Umbilical cord (tissue), 2 donors: Measurements from ENCODE around the gene SCN8A. TPM values are rescaled to one million over a fixed set of nuclear protein-coding genes. Genes with fewer than 3 reads are reported as not detected.
"Not testable (repeated sequence)": the region's sequence is repeated elsewhere in the genome, so short reads cannot be mapped to it uniquely, and the experiment has no call there.

Experiments
- DNase-seq: peaks from one replicate; pipeline ENCODE4 v3.0.0-alpha.2; 2015; ENCODE audit warnings: low spot score
- total RNA-seq: library from RNA; depleted of rRNA; stranded (reverse); fragments of >200 nt; gene quantifications from one replicate; pipeline ENCODE4 v1.2.3, GENCODE V29; 2014; ENCODE audit warnings: low replicate concordance; ENCODE audit not compliant: insufficient read depth

Gene SCN8A
- total RNA-seq, 1 donor from 2014 or later: 6.0 TPM

DNA sequence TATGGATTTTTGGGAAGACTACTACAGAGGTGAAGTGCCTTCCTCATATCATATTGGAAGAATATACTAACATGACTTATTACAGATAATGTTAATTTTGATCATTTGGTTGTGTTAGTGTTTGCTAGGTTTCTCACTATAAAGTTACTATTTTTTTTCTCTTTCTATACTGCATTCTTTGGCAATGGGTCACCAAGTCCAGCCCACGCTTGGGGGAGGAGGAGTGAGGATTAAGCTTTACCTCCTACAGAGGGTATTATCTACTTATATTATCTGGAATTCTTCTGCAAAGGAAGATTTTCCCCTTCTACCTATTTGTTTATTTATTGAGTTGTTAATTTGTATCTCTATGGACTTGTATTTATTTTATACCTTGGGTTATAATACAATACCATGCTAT lies 31.5 kb downstream of the SCN8A start:
- no peak for DNase-seq

- no peak for DNase-seq
Observed at GRCh38 chr12:51625370-51625769, 34.3 kb downstream of the SCN8A start.

GRCh38 chr12:51626115-51626514 lies 35.1 kb downstream of the SCN8A start:
- DNase-seq: no peak

- no peak for DNase-seq
Observed at GRCh38 chr12:51626629-51627028, 35.6 kb downstream of the SCN8A start.

DNA sequence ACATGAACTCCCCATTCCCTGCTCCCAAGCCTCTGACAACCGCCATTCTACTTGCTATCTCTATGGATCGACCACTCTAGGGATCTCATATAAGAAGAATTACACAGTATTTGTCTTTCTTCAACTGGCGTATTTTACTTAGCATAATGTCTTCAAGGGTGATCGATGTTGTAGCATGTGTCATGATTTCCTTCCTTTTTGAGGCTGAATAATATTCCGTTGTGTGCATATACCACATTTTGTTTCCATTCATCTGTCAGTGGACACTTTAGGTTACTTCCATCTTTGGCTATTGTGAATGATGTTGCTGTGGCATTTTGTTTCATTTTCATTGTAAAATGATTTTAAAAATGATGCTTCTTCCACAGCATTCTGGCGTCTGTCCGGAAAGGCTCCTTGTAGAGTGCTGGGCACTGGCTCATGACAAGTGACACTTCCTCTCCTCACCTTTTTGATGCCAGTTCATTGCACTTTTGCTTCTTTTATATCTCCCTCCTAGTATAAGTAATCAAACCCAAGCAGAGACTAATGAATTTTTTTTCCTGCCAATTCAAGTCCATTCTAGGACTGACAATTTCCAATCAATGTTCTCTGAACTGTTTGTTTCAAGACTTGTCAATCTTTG lies 39.3 kb downstream of the SCN8A start:
- no peak for DNase-seq

GRCh38 chr12:51630986-51631385 lies 40.0 kb downstream of the SCN8A start:
- no peak for DNase-seq

DNA sequence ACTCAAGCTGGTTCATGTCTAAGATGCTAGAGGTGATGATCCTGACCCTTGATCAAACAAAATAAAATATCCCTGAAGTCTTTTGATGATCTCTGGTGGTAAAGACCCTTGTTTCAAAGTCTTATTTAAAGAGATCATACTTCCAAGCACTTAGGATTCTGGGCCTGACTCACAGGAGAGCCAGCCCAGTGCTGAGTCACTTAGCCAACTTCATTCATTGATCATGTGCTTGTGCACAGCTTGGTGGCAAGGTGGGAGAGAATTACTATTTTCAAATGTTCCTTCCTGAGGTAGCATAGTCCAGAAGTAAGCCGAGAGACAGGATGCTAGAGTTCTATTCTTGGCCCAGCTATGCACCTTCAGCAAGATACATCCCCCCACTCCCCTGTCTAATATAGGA lies 40.6 kb downstream of the SCN8A start:
- no peak for DNase-seq

GRCh38 chr12:51632623-51633022 lies 41.6 kb downstream of the SCN8A start:
- DNase-seq: no peak

DNA sequence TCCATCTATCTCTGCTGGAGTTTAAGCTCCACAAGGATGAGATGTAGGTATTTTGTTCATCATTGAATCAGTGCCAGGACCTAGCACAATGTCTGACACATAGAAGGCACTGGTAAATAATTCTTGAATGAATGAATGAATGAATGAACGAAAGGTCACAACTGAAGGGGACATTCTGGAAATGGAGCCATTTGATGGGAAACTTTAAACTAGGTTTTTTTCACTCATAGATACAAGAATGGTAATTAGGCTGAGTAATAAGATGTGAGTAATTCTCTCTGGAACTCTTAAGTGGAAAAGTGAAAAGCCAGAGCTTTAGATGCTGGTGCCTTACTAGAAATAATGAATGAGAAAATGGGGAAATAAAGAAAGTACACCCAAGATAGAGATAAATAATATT lies 44.3 kb downstream of the SCN8A start:
- DNase-seq: no peak

- DNase-seq: no peak
Observed at GRCh38 chr12:51636581-51636980, 45.5 kb downstream of the SCN8A start.

GRCh38 chr12:51636986-51637385 lies 46.0 kb downstream of the SCN8A start:
- DNase-seq: no peak

DNA sequence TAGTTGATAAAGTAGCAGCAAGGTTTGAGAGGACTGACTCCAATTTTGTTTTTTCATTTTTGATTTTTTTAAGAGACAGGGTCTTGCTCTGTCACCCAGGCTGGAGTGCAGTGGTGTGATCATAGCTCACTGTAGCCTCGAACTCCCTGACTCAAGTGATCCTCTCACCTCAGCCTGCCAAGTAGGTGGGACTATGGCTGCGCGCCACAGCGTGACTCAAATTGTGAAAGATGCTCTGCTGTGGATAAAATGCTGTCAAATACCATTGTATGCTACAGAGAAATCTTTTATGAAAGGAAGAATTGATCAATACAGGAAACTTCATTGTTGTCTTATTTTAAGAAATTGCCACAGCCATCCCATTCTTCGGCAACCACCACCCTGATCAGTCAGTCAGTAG lies 48.3 kb downstream of the SCN8A start:
- no peak for DNase-seq

GRCh38 chr12:51642286-51642685 lies 51.3 kb downstream of the SCN8A start:
- DNase-seq: no peak

- DNase-seq: no peak
Observed at GRCh38 chr12:51643951-51644350, 52.9 kb downstream of the SCN8A start.

GRCh38 chr12:51644691-51645090 lies 53.7 kb downstream of the SCN8A start:
- DNase-seq: not testable (repeated sequence)

DNA sequence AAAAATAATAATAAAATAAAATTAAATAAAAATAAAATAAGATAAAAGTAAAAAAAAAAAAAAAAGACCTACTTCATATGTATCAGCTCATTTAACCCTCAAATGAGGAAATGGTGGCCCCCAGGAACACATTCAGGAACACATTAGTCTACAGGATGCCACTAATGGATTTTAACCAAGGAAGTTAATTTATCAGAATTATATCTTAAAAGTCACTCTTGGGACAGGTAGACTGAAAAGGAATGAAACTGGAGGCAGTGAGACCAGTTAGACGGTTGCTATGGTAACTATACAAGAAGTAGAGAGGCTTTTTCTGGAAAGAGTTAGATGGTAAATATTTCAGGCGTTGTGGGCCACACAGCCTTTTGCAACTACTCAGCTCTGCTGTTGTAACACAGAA lies 54.9 kb downstream of the SCN8A start:
- DNase-seq: no peak

GRCh38 chr12:51647647-51648046 lies 56.6 kb downstream of the SCN8A start:
- DNase-seq: no peak

DNA sequence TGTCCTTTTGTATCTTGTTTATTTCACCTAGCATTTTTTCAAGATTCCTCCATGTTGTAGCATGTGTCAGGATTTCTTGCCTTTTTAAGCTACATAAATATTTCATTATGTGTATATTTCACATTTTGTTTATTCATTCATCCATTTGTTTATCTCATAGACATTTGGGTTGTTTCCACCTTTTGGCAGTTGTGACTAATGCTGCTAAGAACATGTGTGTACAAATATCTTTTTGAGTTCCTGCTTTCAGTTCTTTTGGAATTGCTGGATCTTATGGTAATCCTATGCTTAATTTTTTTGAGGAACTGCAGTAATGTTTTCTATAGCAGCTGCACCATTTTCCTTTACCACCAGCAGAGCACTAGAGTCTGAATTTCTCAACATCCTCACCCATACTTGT lies 62.4 kb downstream of the SCN8A start:
- DNase-seq: no peak

DNA sequence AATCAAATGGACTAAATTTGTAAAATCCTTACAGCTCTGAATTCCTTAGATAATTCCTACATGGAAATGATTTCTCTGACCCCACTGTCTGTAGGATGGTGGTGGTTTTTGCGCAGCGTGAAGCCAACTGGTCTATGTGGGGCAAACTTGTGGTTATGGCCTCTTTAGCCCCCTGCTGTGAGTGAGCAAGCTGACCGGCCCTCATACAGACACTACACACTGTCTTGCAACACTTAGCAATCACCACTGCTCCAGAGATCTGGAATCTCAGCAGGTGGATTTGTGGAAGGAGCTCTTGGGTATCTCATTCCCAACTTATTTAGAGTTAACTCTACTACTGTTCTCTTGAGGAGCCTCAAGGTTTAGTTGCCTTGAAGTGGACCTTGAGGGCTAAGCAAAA lies 70.2 kb downstream of the SCN8A start:
- no peak for DNase-seq

- DNase-seq: no peak
Observed at GRCh38 chr12:51661836-51662235, 70.8 kb downstream of the SCN8A start.

DNA sequence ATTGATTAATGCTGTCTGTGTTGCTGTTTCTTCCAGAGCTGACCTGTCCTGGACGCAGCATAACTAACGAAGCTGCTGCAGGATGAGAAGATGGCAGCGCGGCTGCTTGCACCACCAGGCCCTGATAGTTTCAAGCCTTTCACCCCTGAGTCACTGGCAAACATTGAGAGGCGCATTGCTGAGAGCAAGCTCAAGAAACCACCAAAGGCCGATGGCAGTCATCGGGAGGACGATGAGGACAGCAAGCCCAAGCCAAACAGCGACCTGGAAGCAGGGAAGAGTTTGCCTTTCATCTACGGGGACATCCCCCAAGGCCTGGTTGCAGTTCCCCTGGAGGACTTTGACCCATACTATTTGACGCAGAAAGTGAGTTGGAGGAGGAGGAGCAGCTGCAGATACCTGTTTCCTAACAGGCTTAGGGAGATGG lies 71.7 kb downstream of the SCN8A start:
- DNase-seq: no peak

DNA sequence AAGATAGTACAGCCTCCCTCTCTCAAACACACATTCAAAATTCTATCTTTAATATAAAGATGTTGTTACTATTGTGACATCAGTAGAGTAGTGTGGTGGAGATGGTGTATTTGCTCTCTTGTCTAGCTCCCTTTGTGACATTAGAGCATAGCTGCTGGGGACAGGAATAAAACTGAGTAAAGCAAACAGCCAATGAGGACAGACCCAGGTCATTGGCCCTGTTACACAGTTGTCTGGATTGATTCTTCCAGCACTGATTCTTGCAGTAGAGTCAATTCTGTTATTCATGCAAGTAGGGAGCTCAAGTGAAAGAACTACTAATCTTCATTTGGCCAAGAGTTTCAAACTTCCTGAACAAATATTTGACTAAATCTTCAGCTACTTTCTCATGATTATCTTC lies 72.4 kb downstream of the SCN8A start:
- DNase-seq: no peak

- DNase-seq: no peak
Observed at GRCh38 chr12:51666696-51667095, 75.7 kb downstream of the SCN8A start.

- DNase-seq: no peak
Observed at GRCh38 chr12:51667269-51667668, 76.2 kb downstream of the SCN8A start.
